Body of pancreas (tissue), 4 donors: ENCODE results near the gene STAB1.

Source experiments
- CTCF ChIP-seq, 7 experiments: fragments of 450-650 bp in 4 of 7; fragments of 200-600 bp in 3 of 7; sonication (generic) in 3 of 7; IDR thresholded peaks; one replicate each; pipeline ENCODE4 v1.5.1; 2016 to 2019; ENCODE audit warnings: antibody characterized with exemption in 7 of 7
- POLR2A ChIP-seq, 3 donors: fragments of 450-650 bp; IDR thresholded peaks; one replicate each; pipeline ENCODE4 v1.6.1; 2016; ENCODE audit warnings: antibody characterized with exemption in 3 of 3, mild to moderate bottlenecking in 2 of 3

- TF ChIP-seq POLR2A (IDR thresholded peaks at IDR 0.05) = no peak
- TF ChIP-seq CTCF (IDR thresholded peaks at IDR 0.05) = no peak
These were observed 52.0 kb downstream of the STAB1 start for GRCh38 chr3:52547143-52547542.
